GM21786 (cell line): Measurements from ENCODE around the gene MOBP.
"Not testable (repeated sequence)": the region's sequence is repeated elsewhere in the genome, so short reads cannot be mapped to it uniquely, and the experiment has no call there.

Experiments
- ATAC-seq: cut with Tn5 transposase; IDR thresholded peaks from one replicate; pipeline ENCODE4 v1.9.1; 2021; ENCODE audit not compliant: unreplicated experiment

The MOBP gene

GRCh38 chr3:39449796-39450195 is 17.7 kb upstream of the MOBP start:
- ATAC-seq, result no peak

GRCh38 chr3:39453134-39453533 is 14.3 kb upstream of the MOBP start:
- ATAC-seq, result no peak

GRCh38 chr3:39453872-39454271 is 13.6 kb upstream of the MOBP start:
- ATAC-seq, result not testable (repeated sequence)

GRCh38 chr3:39454591-39455217 is 12.8 kb upstream of the MOBP start:
- ATAC-seq, result no peak

- no peak for ATAC-seq
Observed at GRCh38 chr3:39456159-39456558, 11.3 kb upstream of the MOBP start.

GRCh38 chr3:39457361-39457760 is 10.1 kb upstream of the MOBP start:
- no peak for ATAC-seq

GRCh38 chr3:39458579-39458978 is 8.9 kb upstream of the MOBP start:
- ATAC-seq, result not testable (repeated sequence)

- ATAC-seq, result no peak
Observed at GRCh38 chr3:39460677-39461076, 6.8 kb upstream of the MOBP start.

GRCh38 chr3:39463269-39463668 is 4.2 kb upstream of the MOBP start:
- no peak for ATAC-seq

- ATAC-seq, result no peak
Observed at GRCh38 chr3:39466988-39467387, 492 bp upstream of the MOBP start.

GRCh38 chr3:39468108-39468436 is 592 bp downstream of the MOBP start:
- no peak for ATAC-seq

- no peak for ATAC-seq
Observed at GRCh38 chr3:39469258-39469657, 1.8 kb downstream of the MOBP start.

- no peak for ATAC-seq
Observed at GRCh38 chr3:39469945-39470344, 2.5 kb downstream of the MOBP start.

- no peak for ATAC-seq
Observed at GRCh38 chr3:39471652-39472051, 4.2 kb downstream of the MOBP start.

GRCh38 chr3:39473452-39474125 is 6.1 kb downstream of the MOBP start:
- ATAC-seq, result no peak

- ATAC-seq, result no peak
Observed at GRCh38 chr3:39474126-39474515, 6.6 kb downstream of the MOBP start.

- no peak for ATAC-seq
Observed at GRCh38 chr3:39476783-39477182, 9.3 kb downstream of the MOBP start.

- no peak for ATAC-seq
Observed at GRCh38 chr3:39478226-39478625, 10.7 kb downstream of the MOBP start.

- no peak for ATAC-seq
Observed at GRCh38 chr3:39479701-39480414, 12.4 kb downstream of the MOBP start.

- ATAC-seq, result no peak
Observed at GRCh38 chr3:39485547-39485946, 18.1 kb downstream of the MOBP start.

- no peak for ATAC-seq
Observed at GRCh38 chr3:39491014-39491413, 23.5 kb downstream of the MOBP start.

- ATAC-seq, result no peak
Observed at GRCh38 chr3:39491733-39492350, 24.4 kb downstream of the MOBP start.
